Mucosa of gallbladder (tissue), 1 donor: ENCODE data around the gene CCDC43. TPM values are rescaled to one million over a fixed set of nuclear protein-coding genes. Genes with fewer than 3 reads are reported as not detected.
"Not testable (repeated sequence)": the region's sequence is repeated elsewhere in the genome, so short reads cannot be mapped to it uniquely, and the experiment has no call there.

Experiments used
- DNase-seq: peaks from one replicate; pipeline ENCODE4 v3.0.0-alpha.2; 2020; ENCODE audit warnings: low spot score
- total RNA-seq: library from RNA; stranded (reverse); gene quantifications from one replicate; pipeline ENCODE4 v1.2.1, GENCODE V29; 2021
- donor health status: DM: no; HTN: no; CAD: no.

CCDC43 gene, protein sequence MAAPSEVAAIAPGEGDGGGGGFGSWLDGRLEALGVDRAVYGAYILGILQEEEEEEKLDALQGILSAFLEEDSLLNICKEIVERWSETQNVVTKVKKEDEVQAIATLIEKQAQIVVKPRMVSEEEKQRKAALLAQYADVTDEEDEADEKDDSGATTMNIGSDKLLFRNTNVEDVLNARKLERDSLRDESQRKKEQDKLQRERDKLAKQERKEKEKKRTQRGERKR
- total RNA-seq: 13.6 TPM

- peak; percentile 91 for DNase-seq
Observed at GRCh38 chr17:44689477-44690217, at the start of gene CCDC43. TSS of gene CCDC43 (minus strand) at chr17:44689776. CDS start at chr17:44689753, 23 bp downstream.

- no peak for DNase-seq
Observed at GRCh38 chr17:44738214-44738906, 48.8 kb upstream of the CCDC43 start.

DNA sequence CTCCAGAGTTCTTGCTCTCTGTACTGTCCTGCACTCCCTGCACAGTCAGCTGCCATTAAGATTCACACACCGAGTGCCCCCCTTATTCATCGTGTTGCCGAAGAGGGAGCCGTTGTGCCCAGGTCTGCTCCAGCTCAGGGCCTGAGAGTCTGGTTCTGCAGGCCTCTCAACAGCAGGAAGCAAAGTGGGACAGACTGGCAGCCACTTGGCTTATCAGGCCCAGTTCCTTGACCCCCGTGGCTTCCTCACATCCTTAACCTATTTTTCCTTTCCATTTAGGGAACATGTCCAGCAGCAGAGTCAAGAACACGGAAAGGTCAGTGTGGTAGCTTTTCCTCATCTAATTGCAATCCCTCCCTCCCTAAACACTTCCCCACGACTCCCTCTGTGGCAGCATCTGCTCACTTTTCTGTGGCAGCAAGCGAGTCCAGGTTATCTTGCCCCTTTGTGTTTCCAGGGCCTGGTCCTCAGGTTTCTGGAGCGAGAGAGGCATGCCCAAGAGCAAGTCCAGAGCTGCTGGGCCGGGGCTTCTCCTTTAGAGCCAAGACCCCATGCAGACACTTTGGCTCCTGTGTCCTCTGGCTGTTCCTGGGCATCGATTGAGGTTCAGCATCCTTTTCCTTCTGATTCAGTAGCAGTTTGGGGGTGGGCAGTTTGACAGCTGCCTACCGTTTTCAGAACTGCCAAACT lies 47.1 kb upstream of the CCDC43 start:
- no peak for DNase-seq

- no peak for DNase-seq
Observed at GRCh38 chr17:44734272-44734671, 44.7 kb upstream of the CCDC43 start.

- DNase-seq: no peak
Observed at GRCh38 chr17:44733753-44734152, 44.2 kb upstream of the CCDC43 start.

- DNase-seq: not testable (repeated sequence)
Observed at GRCh38 chr17:44726121-44726520, 36.5 kb upstream of the CCDC43 start.

DNA sequence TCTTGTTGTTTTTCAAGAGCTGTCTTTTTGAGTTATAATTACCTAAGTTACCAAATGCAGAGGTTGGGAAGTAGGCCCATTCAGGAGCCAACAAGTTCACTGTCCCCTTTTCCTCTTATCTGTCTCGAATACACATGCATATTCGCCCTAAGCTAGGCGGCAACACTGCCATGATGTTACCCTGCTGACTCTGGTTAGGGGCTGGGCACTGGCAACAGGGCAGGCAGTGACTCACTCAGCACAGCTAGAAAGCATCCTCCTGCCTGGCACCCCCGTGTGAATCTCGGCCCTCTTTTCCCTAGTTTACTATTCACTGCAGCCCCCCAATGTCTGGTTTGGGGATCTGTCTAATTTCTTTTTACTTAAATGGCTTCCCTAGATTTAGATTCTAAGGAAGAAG lies 32.7 kb upstream of the CCDC43 start:
- DNase-seq: no peak

DNA sequence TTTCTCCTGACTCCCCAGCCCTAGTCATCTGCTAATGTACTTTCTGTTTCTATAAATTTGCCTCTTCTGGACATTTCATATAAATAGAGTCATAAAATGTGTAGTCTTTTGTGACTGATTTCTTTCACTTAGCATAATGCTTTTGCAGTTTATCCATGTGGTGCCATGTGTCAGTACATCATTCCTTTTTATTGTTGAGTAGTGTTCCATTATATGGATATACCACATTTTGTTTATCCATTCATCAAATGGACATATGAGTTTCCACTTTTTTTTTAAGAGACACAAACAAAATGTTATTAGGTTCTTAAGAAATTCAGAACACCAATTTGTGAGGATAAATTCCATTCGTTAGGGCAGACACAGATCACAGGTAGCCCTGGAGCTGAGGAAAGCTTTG lies 29.9 kb upstream of the CCDC43 start:
- DNase-seq: no peak

GRCh38 chr17:44708401-44709263 lies 19.1 kb upstream of the CCDC43 start, which contains the start of gene DBF4B:
TSS of gene DBF4B (plus strand) at chr17:44708665. CDS start at chr17:44708821, 156 bp downstream.
- peak; percentile 93 for DNase-seq

GRCh38 chr17:44707755-44708400 lies 18.3 kb upstream of the CCDC43 start:
- no peak for DNase-seq

DNA sequence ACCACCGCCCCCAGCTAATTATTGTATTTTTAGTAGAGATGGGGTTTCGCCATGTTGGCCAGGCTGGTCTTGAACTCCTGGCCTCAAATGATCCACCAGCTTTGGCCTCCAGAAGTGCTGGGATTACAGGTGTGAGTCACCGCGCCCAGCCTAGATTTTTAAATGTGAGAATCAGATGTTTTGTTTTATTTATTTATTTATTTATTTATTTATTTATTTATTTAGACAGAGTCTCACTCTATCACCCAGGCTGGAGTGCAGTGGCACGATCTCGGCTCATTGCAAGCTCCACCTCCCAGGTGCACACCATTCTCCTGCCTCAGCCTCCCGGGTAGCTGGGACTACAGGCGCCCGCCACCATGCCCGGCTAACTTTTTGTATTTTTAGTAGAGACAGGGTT lies 10.7 kb upstream of the CCDC43 start:
- DNase-seq: not testable (repeated sequence)

DNA sequence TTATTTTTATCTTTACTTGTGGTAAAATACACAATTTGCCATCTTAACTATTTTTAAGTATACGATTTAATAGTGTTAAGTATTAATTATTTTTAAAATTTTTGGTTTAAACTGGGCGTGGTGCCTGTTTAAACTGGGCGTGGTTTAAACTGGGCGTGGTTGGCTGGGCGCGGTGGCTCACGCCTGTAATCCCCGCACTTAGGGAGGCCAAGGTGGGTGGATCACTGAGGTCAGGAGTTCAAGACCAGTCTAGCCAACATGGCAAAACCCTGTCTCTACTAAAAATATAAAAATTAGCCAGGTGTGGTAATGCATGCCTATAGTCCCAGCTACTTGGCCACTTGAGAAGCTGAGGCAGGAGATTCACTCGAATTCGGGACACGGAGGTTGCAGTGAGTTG lies 4.0 kb upstream of the CCDC43 start:
- DNase-seq: no peak

DNA sequence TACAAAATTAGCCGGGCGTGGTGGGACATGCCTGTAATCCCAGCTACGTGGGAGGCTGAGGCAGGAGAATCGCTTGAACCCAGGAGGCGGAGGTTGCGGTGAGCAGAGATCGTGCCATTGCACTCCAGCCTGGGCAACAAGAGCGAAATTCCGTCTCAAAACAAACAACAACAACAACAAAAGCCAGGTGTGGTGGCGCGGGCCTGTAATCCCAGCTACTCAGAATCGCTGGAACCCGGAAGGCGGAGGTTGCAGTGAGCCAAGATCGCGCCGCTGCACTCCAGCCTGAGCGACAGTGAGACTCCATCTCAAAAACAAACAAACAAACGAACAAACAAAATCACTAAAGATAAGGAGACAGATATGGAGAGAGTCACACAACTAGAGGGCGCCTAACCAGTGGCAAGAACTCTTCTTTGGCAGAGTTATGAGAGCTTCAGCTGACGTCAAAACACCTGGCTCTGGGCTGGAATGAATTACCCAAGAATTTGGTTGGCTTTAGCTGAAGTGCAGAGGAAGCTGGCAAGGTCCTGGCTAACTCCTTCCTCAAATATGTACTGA lies 1.2 kb upstream of the CCDC43 start:
- DNase-seq: not testable (repeated sequence)

GRCh38 chr17:44688675-44689476 lies 700 bp downstream of the CCDC43 start:
- DNase-seq: no peak

- DNase-seq: no peak
Observed at GRCh38 chr17:44688200-44688599, 1.4 kb downstream of the CCDC43 start.

DNA sequence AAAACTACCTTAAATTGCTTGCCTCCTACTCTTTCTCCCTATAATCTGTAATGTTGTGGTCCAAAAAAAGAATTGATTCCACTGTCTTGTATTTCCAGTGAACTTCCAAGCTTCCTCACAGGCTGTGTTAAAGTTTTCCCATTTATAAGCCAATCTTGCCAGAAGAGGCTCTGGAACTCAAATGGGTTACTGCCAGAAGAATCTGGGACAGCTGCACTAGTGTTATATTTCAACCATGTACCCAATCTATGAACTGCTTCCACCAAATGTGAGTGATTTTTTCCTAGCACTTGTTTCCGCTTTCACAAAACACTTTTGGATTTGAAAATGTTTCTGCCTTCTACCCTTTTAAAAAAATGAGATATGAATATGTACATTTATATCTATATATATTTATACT lies 1.8 kb downstream of the CCDC43 start:
- DNase-seq: no peak

DNA sequence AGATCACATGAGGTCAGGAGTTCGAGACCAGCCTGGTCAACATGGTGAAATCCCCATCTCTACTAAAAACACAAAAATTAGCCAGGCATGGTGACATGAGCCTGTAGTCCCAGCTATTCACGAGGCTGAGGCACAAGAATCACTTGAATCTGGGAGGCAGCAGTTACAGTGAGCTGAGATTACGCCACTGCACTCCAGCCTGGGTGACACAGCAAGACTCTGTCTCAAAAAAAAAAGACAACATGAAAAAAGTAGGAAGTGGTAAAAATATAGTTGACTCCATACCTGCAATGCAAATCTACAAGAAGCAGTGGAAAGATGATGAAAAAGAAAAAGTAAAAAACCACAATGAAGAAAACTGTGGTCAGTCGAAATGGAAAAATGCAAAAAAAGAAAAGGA lies 6.3 kb downstream of the CCDC43 start:
- DNase-seq: not testable (repeated sequence)

DNA sequence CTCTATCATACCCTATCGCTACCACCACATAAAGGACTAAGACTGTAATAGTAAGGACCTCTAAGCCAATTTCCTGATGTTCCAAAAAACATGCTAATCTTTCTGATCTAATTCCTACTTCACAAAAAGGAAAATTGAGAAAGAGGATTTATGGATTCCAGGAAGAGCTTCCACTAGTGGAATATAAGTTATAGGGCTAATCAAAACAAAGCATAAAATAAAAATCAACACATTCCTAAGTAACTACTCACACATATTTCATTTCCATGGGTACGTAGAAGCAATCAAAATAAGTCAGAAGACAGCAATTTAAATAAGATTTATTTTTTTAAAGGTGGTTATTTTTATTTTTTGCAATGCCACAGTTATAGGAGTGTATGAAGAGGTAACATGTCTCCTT lies 12.4 kb downstream of the CCDC43 start:
- DNase-seq: no peak

DNA sequence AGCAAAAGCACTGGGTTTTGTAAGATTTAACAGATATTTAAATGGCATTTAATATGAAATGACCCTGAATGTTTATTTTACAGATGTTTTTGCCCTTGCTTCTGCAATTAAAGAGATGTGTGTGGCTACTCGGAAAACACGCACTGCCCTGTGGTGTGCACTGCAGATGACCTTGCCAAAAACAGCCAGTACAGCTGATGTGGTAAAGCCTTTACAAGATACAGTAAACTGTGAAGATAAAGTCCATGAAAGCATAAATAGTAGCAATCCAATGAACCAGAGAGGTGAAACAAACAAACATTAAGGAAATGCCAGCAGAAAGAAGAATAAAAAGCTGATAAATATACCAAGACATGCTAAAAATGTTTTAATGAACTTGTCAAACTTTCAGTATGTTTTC lies 15.7 kb downstream of the CCDC43 start:
- no peak for DNase-seq
